ENCODE results near the gene RFX8.

The RFX8 gene

GRCh38 chr2:101395545-101396315 lies 79.2 kb downstream of the RFX8 start:
- Histone ChIP-seq H3K36me3 (ENCODE audit: low read depth) (no peaks in the 10 kb centered on the region), H3K9me3 (ENCODE audit: severe bottlenecking) (no peaks in the 10 kb centered on the region), H3K27me3 (ENCODE audit: insufficient read depth, poor library complexity, severe bottlenecking) (no peaks in the 10 kb centered on the region), H3K4me1 (ENCODE audit: insufficient read depth, poor library complexity, severe bottlenecking) (peaks cover 32% of the 10 kb centered on the region), H3K4me3 (ENCODE audit: severe bottlenecking) (no peak overlapping the region), H3K27ac (ENCODE audit: poor library complexity, severe bottlenecking) (peak overlapping the region; percentile 93)
- peak; percentile 32 for ATAC-seq (ENCODE audit: low read depth)
- no peak for DNase-seq (ENCODE audit: low spot score)
- TF ChIP-seq CTCF (IDR thresholded peaks at IDR 0.05; ENCODE audit: poor library complexity, severe bottlenecking) = no peak

- Histone ChIP-seq H3K27ac (ENCODE audit: poor library complexity, severe bottlenecking) (peak overlapping the region; percentile 70), H3K9me3 (ENCODE audit: severe bottlenecking) (no peaks in the 10 kb centered on the region), H3K36me3 (ENCODE audit: low read depth) (no peaks in the 10 kb centered on the region; the same call in 1 of the 2 replicates), H3K4me1 (ENCODE audit: insufficient read depth, poor library complexity, severe bottlenecking) (peaks cover 29% of the 10 kb centered on the region), H3K27me3 (ENCODE audit: insufficient read depth, poor library complexity, severe bottlenecking) (no peaks in the 10 kb centered on the region), H3K4me3 (ENCODE audit: severe bottlenecking) (no peak overlapping the region)
- no peak for DNase-seq (ENCODE audit: low spot score)
- peak; percentile 78 for ATAC-seq (ENCODE audit: low read depth)
- no peak for TF ChIP-seq CTCF (IDR thresholded peaks at IDR 0.05; ENCODE audit: poor library complexity, severe bottlenecking)
These were observed 86.7 kb downstream of the RFX8 start for GRCh38 chr2:101388232-101388631.

GRCh38 chr2:101387151-101387834 lies 87.6 kb downstream of the RFX8 start, which contains the start of gene CREG2:
Gene CREG2 (minus strand): TSS chr2:101387503. CDS start chr2:101387457, 46 bp downstream.
- no peaks in the 10 kb centered on the region for H3K27me3 ChIP-seq (ENCODE audit: insufficient read depth, poor library complexity, severe bottlenecking)
- ATAC-seq (ENCODE audit: low read depth) = peak; percentile 70
- H3K27ac ChIP-seq (ENCODE audit: poor library complexity, severe bottlenecking) = peak within 1 kb of the TSS; percentile 70
- DNase-seq (ENCODE audit: low spot score) = no peak
- peaks cover 6% of the 10 kb centered on the region; the same call in 1 of the 2 replicates for H3K36me3 ChIP-seq (ENCODE audit: low read depth)
- peak within 1 kb of the TSS; percentile 52 for H3K4me3 ChIP-seq (ENCODE audit: severe bottlenecking)
- no peaks in the 10 kb centered on the region for H3K9me3 ChIP-seq (ENCODE audit: severe bottlenecking)
- TF ChIP-seq CTCF (IDR thresholded peaks at IDR 0.05; ENCODE audit: poor library complexity, severe bottlenecking) = peak; percentile 85
- H3K4me1 ChIP-seq (ENCODE audit: insufficient read depth, poor library complexity, severe bottlenecking) = peaks cover 29% of the 10 kb centered on the region

GRCh38 chr2:101386599-101387150 lies 88.2 kb downstream of the RFX8 start:
- Histone ChIP-seq H3K27me3 (ENCODE audit: insufficient read depth, poor library complexity, severe bottlenecking) (no peaks in the 10 kb centered on the region), H3K9me3 (ENCODE audit: severe bottlenecking) (no peaks in the 10 kb centered on the region), H3K4me1 (ENCODE audit: insufficient read depth, poor library complexity, severe bottlenecking) (peaks cover 29% of the 10 kb centered on the region), H3K27ac (ENCODE audit: poor library complexity, severe bottlenecking) (peak overlapping the region; percentile 70), H3K36me3 (ENCODE audit: low read depth) (peaks cover 10% of the 10 kb centered on the region; the same call in 1 of the 2 replicates), H3K4me3 (ENCODE audit: severe bottlenecking) (peak overlapping the region; percentile 52)
- DNase-seq (ENCODE audit: low spot score) = no peak
- peak; percentile 30 for ATAC-seq (ENCODE audit: low read depth)
- TF ChIP-seq CTCF (IDR thresholded peaks at IDR 0.05; ENCODE audit: poor library complexity, severe bottlenecking) = no peak
